OCI-M2 (cell line): ENCODE results near the gene NEUROG1.
A peak's percentile ranks its signal among the peaks of the same experiment; 100 is the strongest.

Source experiments
- DNase-seq: peaks from one replicate; lab custom pipeline; 2025; ENCODE audit not compliant: unreplicated experiment; lab: John Stamatoyannopoulos, UW

NEUROG1 gene, protein sequence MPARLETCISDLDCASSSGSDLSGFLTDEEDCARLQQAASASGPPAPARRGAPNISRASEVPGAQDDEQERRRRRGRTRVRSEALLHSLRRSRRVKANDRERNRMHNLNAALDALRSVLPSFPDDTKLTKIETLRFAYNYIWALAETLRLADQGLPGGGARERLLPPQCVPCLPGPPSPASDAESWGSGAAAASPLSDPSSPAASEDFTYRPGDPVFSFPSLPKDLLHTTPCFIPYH

DNA sequence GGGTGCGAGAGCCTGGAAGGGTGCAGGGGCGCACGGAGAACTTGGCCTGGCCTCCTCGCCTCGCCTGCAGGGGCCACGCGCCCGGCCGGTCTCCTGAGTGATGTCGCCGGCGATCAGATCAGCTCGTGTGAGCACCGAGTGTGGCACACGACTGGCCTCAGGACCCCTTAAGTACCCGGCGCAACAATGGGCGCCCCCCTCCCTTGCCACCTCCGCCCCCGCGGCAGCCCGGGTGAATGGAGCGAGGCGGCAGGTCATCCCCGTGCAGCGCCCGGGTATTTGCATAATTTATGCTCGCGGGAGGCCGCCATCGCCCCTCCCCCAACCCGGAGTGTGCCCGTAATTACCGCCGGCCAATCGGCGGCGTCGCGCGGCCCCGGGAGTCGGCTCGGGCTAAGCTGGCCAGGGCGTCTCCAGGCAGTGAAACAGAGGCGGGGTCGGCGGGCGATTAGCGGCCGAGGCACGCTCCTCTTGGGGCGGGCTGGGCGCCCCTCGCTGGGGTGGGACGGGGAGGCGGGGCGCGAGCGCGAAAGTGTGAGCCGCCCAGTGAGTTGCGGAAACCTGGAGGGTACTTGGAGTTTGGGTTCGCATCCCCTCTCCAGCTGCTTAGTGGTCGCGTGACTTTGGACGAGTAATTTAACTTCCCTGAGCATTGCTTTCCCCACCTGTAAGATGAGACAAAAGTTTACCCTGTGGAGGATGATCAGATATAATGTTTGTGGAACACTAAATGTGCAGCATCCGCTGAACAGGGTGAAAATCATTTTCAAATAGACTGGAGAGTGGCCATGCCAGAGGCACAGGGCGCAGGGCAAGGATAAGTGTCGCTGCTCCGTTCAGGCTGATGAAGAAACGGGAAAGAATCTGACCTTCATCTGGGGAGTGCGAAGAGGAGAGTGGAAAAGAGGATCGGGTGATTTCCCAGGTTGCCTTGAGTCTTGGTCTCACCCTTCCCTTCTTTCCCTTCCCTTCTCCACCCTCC, at the start of gene NEUROG1:
NEUROG1 (minus strand) TSS at position 145 of the 982 bp plus-strand sequence. CDS start 274 bp downstream, outside the sequence.
- no peak for DNase-seq

DNA sequence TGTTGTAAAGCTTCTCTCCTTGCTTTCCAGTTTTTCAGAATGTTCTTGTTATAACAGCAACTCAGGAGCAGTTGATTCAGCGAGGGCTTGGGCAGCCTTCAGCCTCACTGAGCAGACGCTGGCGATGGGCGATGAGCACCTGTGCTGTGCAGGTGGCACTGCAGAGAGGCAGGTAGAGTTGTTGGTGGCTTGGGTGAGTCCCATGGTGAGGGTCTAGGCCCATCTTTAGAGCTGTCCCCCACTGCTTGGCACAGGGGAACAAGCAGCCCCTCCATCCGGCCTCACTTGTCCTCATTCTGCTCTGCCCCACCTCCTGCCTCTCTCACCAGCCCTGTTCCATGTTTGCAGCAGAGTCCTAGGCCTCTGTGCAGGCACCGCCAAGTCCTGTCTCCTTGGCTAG, 49.2 kb upstream of the NEUROG1 start:
- DNase-seq, result no peak

DNA sequence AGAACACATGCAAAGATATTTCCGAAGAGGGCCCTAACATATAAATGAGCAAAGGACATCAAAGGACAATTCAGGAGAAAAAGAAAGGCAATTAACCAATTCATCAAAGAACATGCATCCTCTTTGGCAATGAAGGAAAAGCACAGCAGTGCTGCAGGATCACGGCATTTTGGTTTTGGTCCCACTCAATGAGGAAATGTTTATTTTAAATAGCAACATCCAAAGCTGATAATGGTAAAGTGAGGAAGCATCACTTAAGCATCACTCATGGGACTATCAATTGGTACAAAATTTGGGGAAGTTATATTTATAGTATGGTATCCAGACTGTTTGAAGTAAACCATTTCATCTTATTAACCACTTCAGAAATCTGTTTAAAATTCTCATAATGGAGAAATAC, 48.5 kb upstream of the NEUROG1 start:
- DNase-seq, result no peak

DNA sequence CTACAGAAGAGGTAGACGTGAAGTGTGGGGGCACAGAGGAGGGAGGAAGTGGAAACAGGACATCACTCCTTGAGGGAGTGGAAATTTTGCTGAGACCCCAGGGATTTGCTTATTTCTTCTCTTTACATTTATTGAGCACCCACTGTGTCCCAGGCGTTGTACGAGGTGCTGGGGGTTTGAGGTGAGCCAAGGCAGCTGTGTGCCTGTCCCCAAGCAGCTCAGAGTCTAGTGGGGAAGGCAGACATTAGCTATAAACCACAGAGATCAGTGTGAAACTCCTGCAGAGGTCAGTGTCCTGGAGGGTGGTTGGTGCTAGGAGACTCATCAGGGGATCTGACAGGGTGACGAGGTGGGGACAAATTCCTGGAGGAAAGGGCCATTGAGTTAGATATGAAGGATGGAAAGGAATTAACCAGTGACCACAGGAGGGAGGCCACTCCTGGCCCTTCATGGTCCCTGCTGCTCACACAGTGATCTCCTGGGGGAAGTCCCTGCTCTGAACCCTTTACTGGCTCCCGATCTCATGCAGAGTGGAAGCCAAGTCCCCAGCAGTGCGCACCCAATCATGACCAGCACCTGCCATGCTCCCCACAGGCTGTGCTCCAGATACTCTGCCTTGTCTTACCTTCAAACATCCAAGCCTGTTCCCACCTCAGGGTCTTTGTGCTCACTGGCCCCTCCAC, 46.5 kb upstream of the NEUROG1 start:
- DNase-seq, result no peak

DNA sequence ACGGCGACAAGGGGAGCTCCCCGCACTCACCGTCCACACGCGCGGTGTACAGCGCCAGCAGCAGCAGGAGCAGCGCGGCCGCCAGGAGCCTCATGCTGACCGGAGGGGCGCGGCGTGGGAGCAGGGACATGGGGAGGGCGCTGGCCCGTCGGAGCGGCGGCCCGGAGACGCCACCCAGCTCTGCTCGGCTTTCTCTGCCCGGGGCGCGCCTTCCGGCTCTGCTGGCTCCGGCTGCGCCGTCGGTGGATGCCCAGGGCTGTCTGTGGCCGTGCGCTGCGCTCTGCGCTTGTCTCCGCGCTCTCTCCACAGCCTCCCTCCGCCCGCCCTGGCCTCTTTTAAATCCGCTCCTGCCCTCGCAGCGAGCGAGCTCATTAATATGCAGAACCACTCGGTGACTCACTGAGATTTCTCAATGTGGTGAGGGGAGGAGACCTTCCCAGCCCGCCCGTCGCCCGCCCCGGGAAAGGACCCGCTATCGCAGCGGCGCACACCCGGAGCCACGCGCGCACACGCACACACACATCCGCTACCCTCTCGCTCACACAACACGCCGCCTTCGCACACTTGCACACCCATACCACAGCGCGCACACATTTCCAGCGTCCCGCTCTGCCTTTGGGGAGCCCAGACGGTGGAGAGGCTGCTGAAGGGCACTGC, 43.0 kb upstream of the NEUROG1 start, which contains the start of gene CXCL14:
CXCL14 (minus strand) TSS at position 307 of the 657 bp plus-strand sequence; CDS start at position 94, 213 bp downstream.
- DNase-seq, result no peak

DNA sequence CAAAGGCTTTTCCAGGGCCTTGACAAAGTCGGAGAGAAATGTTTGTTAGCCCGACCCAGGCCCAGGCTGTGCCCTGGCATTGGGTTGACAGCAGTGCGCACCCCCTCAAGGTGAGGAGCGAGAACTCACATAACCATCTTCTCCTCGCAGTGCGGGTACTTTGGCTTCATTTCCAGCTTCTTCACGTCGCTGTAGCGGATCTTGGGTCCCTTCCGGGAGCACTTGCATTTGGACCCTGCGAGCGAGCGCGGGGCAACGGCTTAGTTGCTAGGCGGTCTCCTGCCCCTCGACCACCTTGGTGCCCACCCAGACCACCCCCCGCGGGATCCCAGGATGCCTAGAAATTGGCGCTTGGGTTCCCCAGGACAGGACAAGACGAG, 42.5 kb upstream of the NEUROG1 start:
- DNase-seq, result no peak

DNA sequence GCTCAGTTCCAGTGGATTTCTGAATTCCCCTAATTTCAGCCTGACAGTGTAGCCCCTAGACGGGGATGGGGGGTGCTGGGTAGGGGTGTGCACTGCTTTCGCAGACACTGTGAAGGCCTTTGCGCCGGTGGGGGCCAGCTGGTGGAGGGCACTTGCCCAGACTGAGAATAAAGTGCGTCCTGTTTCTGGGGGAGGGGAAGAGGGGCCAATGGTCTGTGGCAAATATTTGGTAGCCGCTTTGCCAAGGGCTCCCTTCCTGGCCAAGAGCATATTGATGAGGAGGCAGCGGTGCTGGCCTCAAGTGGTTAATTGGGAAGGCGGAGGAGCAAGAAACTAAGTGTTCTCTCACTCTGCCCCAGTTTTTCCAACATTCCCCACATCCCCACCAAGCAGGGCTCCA, 41.7 kb upstream of the NEUROG1 start:
- no peak for DNase-seq

DNA sequence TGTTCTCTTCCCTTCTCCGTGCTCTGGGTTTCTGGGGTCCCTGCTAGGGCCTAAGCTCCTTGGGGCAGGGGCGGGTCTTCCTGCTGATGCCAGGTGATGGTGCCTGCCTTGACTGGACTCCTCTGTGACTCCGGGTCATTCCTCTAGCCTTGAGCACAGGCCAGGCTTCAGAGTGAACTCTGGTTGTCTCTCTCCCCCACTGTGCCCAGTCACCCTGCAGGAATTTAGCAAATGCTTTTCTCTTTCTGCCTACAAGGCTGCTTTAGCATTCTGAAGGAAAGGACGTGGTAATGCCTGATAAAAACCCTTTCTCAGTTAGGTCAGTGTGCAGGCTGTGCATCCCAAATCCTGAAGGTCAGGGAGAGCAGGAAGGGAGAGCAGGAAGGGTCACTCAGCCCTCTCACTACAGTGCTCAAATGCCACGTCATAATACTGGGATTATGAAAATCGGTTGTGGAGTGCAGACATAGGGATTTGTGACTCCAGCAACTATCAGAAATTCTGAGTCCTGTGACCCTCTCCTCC, 40.4 kb upstream of the NEUROG1 start:
- DNase-seq, result no peak

DNA sequence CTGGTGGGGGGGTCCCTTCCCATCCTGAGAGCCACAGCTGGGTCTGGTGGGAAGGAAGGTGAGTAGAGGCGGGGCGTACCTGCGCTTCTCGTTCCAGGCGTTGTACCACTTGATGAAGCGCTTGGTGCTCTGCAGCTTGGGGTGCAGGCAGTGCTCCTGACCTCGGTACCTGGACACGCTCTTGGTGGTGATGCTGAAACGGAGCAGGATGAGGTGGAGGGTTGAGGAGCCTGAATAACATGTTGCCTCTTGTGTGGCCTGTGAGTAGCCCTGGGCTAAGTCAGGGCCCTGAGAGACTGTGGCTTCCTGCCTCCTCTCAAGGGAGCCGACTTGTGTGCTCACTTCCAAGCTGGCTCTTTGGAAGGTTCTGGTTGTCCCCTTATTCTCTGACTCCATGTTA, 38.7 kb upstream of the NEUROG1 start:
- DNase-seq, result no peak

DNA sequence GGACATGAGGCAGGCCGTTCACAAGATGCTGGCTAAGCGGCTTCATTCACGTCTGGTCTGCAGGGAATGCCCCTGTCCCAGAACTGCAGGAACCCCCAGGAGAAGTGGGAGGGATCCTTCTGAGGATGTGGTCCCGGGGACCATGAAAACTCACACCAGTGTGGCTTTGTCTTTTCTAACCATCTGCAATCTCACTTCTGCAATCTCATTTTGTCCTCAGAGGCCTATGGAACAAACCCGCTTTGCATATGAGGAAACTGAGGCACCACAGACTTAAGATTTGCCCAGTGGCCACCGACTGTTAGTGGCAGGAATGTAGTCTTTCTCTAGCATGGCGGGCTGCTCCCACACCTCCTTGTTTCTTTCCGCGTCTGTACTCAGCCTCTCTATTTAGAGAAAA, 36.1 kb upstream of the NEUROG1 start:
- no peak for DNase-seq

DNA sequence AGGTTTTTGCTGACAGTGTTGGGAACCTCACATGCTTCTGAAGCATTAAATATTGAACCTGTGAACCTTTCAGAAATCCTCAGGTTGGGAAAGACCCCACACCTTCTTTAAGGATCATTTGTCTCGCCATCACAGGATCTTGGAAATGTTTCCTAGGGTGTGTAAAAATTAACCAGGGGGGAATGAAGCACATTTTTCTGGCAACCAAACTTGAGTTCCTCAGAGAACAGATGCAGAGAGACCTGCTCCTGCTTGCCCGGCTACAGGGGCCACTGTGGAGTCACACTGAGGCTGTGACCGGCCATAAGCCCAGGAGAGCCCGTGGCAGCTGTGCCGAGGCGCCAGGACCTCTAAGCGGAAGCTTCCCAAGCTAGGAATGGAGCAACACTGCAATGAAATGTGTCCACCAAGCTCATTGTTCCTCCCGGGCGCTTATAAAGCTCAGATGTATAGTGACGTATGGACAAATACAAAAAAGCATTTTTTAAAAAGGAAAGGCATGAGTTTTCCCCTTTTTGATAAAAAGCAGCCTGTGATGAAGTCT, 35.4 kb upstream of the NEUROG1 start:
- no peak for DNase-seq

DNA sequence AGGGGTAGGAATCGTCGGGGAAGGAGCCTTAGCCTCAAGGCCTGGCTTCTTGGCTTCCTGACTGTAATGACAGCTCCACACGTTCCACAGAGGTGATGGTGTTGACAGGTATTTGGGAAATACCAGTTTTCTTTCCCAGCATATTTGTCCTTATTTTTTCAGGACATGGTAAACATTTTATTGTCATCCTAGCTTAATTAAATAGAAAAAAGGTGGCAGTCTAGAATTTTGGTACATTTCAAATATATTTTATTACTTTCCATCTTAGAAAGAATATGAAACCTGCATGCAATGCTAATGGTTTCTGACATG, 34.6 kb upstream of the NEUROG1 start:
- no peak for DNase-seq

DNA sequence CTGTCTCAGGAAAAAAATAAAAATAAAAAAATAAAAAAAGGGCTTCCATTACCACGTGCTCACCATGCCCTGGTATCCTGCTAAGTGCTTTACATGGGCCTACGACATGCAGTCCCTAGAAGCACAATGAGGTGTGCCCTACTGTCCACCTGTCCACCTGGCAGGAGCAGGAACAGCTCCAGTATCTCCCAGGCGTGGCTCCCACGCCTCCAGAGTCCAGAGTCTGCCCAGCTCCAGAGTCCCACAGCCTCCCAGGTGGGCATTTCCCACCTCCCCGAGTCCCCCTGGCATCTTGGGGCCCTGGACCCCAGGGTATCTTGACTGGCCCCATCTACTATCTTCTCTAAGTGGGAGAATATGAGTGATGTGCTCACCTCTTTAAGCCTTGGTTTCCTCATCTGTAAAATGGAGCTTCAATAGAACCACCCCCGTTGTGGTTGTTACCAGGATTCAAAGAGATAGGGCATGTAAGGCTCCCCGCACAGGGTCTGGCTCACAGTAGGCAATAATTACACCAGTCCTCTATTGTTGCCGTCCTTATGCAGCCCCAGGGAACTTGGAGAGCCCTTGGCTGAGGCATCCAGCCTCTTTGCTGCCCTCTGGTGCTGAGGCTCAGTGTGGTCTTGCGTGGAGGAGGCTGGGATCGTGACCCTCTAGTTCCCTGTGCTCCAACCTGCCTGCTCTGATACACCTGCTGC, 34.1 kb upstream of the NEUROG1 start:
- no peak for DNase-seq

DNA sequence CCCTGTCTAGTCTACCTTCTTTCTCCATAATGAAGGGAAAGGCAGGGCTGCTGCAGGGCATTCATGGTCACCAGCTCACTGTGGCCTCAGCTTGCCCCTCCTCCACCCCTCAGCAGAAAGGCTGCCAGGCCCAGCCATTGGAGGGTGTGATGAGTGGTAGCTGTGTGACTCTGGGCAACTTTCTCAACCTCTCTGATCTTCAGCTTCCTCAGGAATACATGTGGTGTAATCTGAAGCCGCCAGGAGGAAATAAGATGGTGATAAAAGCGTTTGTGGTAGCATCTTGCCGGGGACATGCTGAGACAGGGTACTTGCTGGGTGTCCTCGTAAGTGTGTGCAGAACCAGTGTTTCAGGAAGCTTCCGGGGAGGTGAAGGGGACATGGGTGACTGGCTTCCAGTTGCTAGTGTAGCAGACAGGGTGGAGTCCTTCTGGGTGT, 33.2 kb upstream of the NEUROG1 start:
- no peak for DNase-seq

DNA sequence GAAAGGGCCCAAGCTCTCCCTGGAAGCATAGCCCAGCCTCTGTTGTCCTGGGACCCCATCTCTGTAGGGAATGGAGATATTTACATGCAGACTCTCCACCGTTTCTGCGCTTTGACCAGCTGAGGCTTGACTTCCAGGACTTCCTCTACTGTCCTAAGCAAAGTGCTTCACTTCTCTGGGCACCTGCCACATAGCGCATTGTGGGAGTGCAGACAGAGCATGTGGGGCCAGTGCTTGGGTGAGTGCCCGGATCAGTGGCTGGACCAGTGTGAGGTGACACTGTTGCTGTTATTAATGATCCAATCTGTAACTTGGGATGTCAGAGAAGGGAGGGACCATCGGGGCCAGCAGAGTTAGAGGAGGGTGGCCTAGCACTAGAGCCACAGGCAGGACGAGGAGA, 32.5 kb upstream of the NEUROG1 start:
- no peak for DNase-seq

DNA sequence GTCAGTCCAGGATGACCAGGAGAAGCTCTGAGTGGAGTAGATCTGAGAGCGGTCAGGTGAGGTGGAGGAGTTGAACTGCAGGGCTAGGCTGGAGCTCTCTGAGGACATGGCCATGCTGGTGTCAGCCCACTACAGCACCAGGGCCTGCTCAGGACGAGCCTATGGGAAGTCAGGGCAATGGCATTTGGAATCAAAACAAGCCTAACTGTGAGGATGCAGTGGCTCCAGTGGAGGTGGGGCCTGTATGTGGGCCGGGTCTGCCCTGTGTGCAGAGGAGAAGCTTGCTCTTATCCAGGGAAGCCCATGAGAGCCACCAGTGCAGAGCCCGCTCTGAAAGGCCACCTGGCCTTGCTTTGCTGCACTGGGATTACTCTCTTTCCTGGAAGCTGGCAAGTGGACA, 31.9 kb upstream of the NEUROG1 start:
- no peak for DNase-seq

DNA sequence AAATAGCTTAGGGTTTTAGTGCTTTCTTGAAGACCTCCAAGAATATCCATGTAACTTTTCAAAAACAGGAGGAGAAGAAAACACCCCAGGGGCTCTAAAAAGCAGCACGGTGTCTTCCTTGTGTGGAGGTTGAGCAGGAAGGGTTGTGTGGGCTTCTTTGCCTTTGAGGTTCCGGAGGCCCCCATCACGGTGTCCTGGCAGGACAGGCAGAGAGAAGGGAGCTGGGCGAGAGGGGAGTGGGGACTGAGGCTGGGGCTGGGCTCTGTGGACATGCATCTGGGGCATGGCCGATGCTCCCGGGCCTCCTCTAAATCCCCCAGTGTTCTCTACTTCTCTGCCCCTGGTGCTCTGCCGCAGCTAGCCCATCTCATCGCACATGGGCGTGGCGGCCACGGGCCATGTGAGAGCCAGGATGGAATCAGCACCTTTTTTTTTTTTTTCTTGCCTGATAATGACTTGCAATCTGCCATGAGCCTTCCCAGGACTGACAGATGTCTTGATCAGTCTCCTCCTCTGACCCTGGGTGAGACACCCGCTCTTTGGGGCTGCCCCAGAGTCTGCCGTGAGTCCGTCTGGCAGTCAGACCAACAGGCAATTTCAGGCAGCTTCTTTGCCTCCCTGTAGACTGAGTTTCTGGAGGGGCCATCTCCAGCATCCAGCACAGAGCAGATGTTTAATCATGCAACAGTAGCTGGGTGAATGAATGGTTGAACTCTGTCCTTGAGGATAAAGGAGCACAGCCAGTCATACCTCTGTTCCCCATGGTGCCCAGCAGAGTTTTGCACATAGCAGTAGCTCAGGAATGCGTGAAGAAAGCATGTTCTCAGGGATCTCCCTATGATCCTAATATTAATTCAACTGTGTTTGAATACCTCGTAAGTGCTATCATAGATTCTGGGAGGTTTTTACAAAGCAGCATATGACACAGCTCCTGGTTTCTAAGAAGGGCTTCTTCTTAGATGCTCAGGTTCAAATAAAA, 30.9 kb upstream of the NEUROG1 start:
- DNase-seq, result no peak

DNA sequence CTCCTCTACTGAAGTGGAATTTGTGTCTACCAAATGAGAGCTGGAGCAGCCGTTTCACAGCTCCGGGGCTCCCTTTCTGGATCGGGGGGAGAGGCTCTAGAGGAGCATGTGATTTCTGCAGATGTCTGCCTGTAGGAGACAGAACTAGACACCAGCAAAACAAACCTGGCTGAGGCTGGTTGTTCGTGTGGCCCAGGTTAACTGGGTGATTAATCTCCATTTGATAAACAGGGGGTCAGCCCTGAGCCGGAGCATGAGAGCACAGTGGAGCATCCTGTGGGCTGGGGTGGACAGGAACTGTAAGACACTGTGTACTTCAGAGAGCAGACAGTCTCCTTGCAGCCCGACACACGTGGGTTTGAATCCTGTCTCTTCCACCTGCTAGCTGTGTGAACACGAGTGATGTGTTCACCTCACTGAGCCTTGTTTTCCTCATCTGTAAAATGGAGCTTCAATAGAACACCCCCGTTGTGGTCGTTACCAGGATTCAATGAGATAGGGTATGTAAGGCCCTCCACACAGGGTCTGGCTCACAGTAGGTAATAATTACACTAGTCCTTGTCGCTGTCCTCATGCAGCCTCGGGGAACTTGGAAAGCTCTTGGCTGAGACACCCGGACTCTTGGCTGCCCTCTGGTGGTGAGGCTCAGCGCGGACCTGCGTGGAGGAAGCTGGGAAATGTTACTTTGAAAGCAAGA, 30.1 kb upstream of the NEUROG1 start:
- peak; percentile 1 for DNase-seq
